HCT116 (cell line): ENCODE results near the gene DPF3. TPM values are rescaled to one million over a fixed set of nuclear protein-coding genes. Genes with fewer than 3 reads are reported as not detected.

Source experiments
- ATAC-seq: fragments of 200-7000 bp; cut with Tn5 transposase; 2 replicates; pipeline ENCODE4 v1.9.1; 2020; ENCODE audit warnings: mild to moderate bottlenecking, moderate library complexity
- BruUV-seq: library from RNA; stranded (reverse); fragments of 400-500 nt; replicated peaks from 2 replicates; lab custom pipeline; 2021; lab: Mats Ljungman, UMichigan
- CTCF ChIA-PET: fragments of 300-600 bp; sonication (Branson Sonifier 250); formaldehyde crosslinking; loops from one replicate; lab custom pipeline; 2021; ENCODE audit warnings: antibody characterized with exemption; lab: Charles Lee
- POLR2A ChIA-PET: fragments of 300-600, 350-600 bp; sonication (Branson Sonifier 250); formaldehyde crosslinking; loops from one replicate; lab custom pipeline; 2021; ENCODE audit warnings: antibody characterized with exemption; lab: Charles Lee
- RAD21 ChIA-PET, 2 experiments: fragments of 300-600 bp; sonication (Branson Sonifier 250); formaldehyde crosslinking; loops; one replicate each; lab custom pipeline; 2023; ENCODE audit warnings: low total read pairs in 2 of 2; ENCODE audit not compliant: uncharacterized antibody in 2 of 2, unreplicated experiment in 2 of 2, low non-redundant PET in 1 of 2; lab: Charles Lee
- DNase-seq: peaks from one replicate; pipeline ENCODE4 v3.0.0-alpha.2; 2010; ENCODE audit warnings: low read depth, low spot score
- H2AFZ ChIP-seq: fragments of 200-600 bp; shearing (Covaris generic), sonication (generic); 2 replicates; pipeline ENCODE4 v1.6.1; 2017; ENCODE audit warnings: low read depth, mixed run types, mixed read lengths, antibody characterized with exemption, low read length; ENCODE audit not compliant: poor library complexity, severe bottlenecking
- H3K27ac ChIP-seq: 2 replicates; pipeline ENCODE4 v1.5.1; 2012; ENCODE audit warnings: low read depth, low read length
- H3K27me3 ChIP-seq: fragments of 200-600 bp; sonication (generic); 2 replicates; pipeline ENCODE4 v1.6.1; 2016; ENCODE audit warnings: mixed run types, low read length, mixed read lengths; ENCODE audit not compliant: insufficient read depth
- H3K36me3 ChIP-seq, 2 experiments: fragments of 200-500 bp in 1 of 2; fragments of 200-600 bp in 1 of 2; sonication (Bioruptor generic) in 1 of 2; sonication (generic) in 1 of 2; 2 replicates each; pipeline versions ENCODE4 v1.5.1 to v1.6.1; 2014 to 2016; ENCODE audit warnings: low read length in 2 of 2, inconsistent platforms in 1 of 2, mixed read lengths in 1 of 2, mixed run types in 1 of 2; ENCODE audit not compliant: insufficient read depth in 2 of 2, control insufficient read depth in 1 of 2
- H3K4me1 ChIP-seq, 2 experiments: fragments of 200-600 bp in 1 of 2; sonication (generic) in 1 of 2; 2 replicates each; pipeline versions ENCODE4 v1.5.1 to v1.6.1; 2012 to 2017; ENCODE audit warnings: low read length in 2 of 2, inconsistent platforms in 1 of 2, mild to moderate bottlenecking in 1 of 2, mixed read lengths in 1 of 2, mixed run types in 1 of 2, moderate library complexity in 1 of 2; ENCODE audit not compliant: insufficient read depth in 2 of 2, control insufficient read depth in 1 of 2
- H3K4me2 ChIP-seq: fragments of 200-600 bp; sonication (generic); 2 replicates; pipeline ENCODE4 v1.6.1; 2017; ENCODE audit warnings: mixed run types, low read length, mixed read lengths
- H3K4me3 ChIP-seq, 2 experiments: fragments of 200-600 bp in 1 of 2; sonication (generic) in 1 of 2; replicated peaks in 1 of 2; 2 replicates each; pipeline ENCODE4 v1.5.1; 2011 to 2016; ENCODE audit warnings: low read length in 2 of 2, control low read depth in 1 of 2, low read depth in 1 of 2, mild to moderate bottlenecking in 1 of 2, mixed read lengths in 1 of 2, mixed run types in 1 of 2
- H3K79me2 ChIP-seq: fragments of 200-600 bp; sonication (generic); 2 replicates; pipeline ENCODE4 v1.6.1; 2017; ENCODE audit warnings: mild to moderate bottlenecking, mixed run types, low read length, moderate library complexity, mixed read lengths; ENCODE audit not compliant: insufficient read depth
- H3K9ac ChIP-seq: fragments of 200-600 bp; sonication (generic); 2 replicates; pipeline ENCODE4 v1.6.1; 2016; ENCODE audit warnings: low read length, mixed read lengths
- H3K9me2 ChIP-seq: fragments of 200-600 bp; sonication (generic), shearing (Covaris generic); 2 replicates; pipeline ENCODE4 v1.6.1; 2017; ENCODE audit warnings: mixed run types, mild to moderate bottlenecking, moderate library complexity; ENCODE audit not compliant: insufficient read depth
- H3K9me3 ChIP-seq, 2 experiments: fragments of 200-500 bp in 1 of 2; fragments of 200-600 bp in 1 of 2; sonication (Bioruptor generic) in 1 of 2; sonication (generic) in 1 of 2; 2 replicates each; pipeline ENCODE4 v1.6.1; 2014 to 2017; ENCODE audit warnings: low read length in 2 of 2, mixed read lengths in 2 of 2, inconsistent platforms in 1 of 2, low read depth in 1 of 2, mild to moderate bottlenecking in 1 of 2, mixed run types in 1 of 2, moderate library complexity in 1 of 2; ENCODE audit not compliant: control insufficient read depth in 1 of 2, insufficient read depth in 1 of 2
- H4K20me1 ChIP-seq: fragments of 200-600 bp; sonication (generic), shearing (Covaris generic); 2 replicates; pipeline ENCODE4 v1.6.1; 2017; ENCODE audit warnings: mixed run types, mild to moderate bottlenecking, moderate library complexity; ENCODE audit not compliant: insufficient read depth
- CTCF ChIP-seq, 3 experiments: fragments of 200-600 bp in 1 of 3; sonication (generic) in 1 of 3; IDR thresholded peaks in 2 of 3; conservative IDR thresholded peaks in 1 of 3; 2 replicates each; pipeline ENCODE4 v1.5.1; 2012 to 2017; ENCODE audit warnings: low read depth in 2 of 3, low read length in 2 of 3, antibody characterized with exemption in 1 of 3, borderline replicate concordance in 1 of 3, control low read depth in 1 of 3, mild to moderate bottlenecking in 1 of 3, mixed read lengths in 1 of 3, mixed run types in 1 of 3, moderate library complexity in 1 of 3; ENCODE audit not compliant: insufficient read depth in 1 of 3
- EGR1 ChIP-seq: IDR thresholded peaks from 2 replicates; pipeline ENCODE4 v1.6.1; 2012; ENCODE audit warnings: low read depth
- EZH2phosphoT487 ChIP-seq: fragments of 200-600 bp; IDR thresholded peaks from 2 replicates; pipeline ENCODE4 v1.6.1; 2018; ENCODE audit warnings: antibody characterized with exemption, borderline replicate concordance
- JUND ChIP-seq: IDR thresholded peaks from 2 replicates; pipeline ENCODE4 v1.6.1; 2012
- POLR2AphosphoS5 ChIP-seq: IDR thresholded peaks from 2 replicates; pipeline ENCODE4 v1.6.1; 2011; ENCODE audit warnings: mild to moderate bottlenecking, low read depth, low read length, moderate library complexity
- REST ChIP-seq: IDR thresholded peaks from 2 replicates; pipeline ENCODE4 v1.6.1; 2012; ENCODE audit warnings: low read depth
- SIN3A ChIP-seq: IDR thresholded peaks from 2 replicates; pipeline ENCODE4 v1.6.1; 2012; ENCODE audit warnings: low read depth
- YY1 ChIP-seq: IDR thresholded peaks from 2 replicates; pipeline ENCODE4 v1.6.1; 2011; ENCODE audit warnings: low read length, low read depth, moderate library complexity, mild to moderate bottlenecking; ENCODE audit not compliant: insufficient replicate concordance; ENCODE audit errors: extremely low read depth
- ZBTB33 ChIP-seq: IDR thresholded peaks from 2 replicates; pipeline ENCODE4 v1.6.1; 2011; ENCODE audit warnings: mild to moderate bottlenecking, low read length, moderate library complexity; ENCODE audit not compliant: insufficient replicate concordance; ENCODE audit errors: extremely low read depth
- intact Hi-C: fragments of 100-400 bp; cut with micrococcal nuclease; formaldehyde crosslinking; loops from 2 replicates; pipeline ENCODE4 v1.10.0; 2022
- total RNA-seq: library from RNA; stranded (reverse); gene quantifications from one replicate; pipeline ENCODE4 v1.2.1, GENCODE V29; 2021; ENCODE audit not compliant: unreplicated experiment

DPF3 gene
- total RNA-seq, 1 experiment from 2014 or later, result 0.27 TPM

- no peak overlapping the region for H2AFZ ChIP-seq
- H3K9ac ChIP-seq, result no peak overlapping the region
- no peak for TF ChIP-seq JUND
- no peak for TF ChIP-seq ZBTB33
- TF ChIP-seq SIN3A, result no peak
- TF ChIP-seq EZH2phosphoT487, result no peak
- TF ChIP-seq YY1, result no peak
- no peak for ATAC-seq
- ChIA-PET POLR2A (no interaction called here), RAD21 (interaction anchor here in 1 of 2 experiments (0.7 kb wide), 1 partner anchor 24 kb away, joined by 3 read pairs; no protein-coding TSS in a partner anchor), CTCF (interaction anchor here (1.1 kb wide), 1 partner anchor 15 kb away, joined by 3 read pairs; no protein-coding TSS in a partner anchor)
- intact Hi-C loops, result no loop called here
- H3K79me2 ChIP-seq, result peaks cover 54% of the 10 kb centered on the region
- DNase-seq, result no peak
- no peaks in the 10 kb centered on the region for H3K9me3 ChIP-seq
- H4K20me1 ChIP-seq, result peaks cover 4% of the 10 kb centered on the region; the same call in 1 of the 2 replicates
- H3K36me3 ChIP-seq, result no peaks in the 10 kb centered on the region
- BruUV-seq, result no TSS peak
- H3K4me1 ChIP-seq, result peaks cover 0 to under 1% of the 10 kb centered on the region in 2 experiments; a peak in 2 of 4 replicates
- no peak overlapping the region for H3K4me2 ChIP-seq
- H3K27ac ChIP-seq, result no peak overlapping the region
- no peak overlapping the region for H3K4me3 ChIP-seq
- no peaks in the 10 kb centered on the region for H3K27me3 ChIP-seq
- no peaks in the 10 kb centered on the region for H3K9me2 ChIP-seq
Observed at GRCh38 chr14:72932893-72933292, 39.0 kb upstream of the DPF3 start.

GRCh38 chr14:72929316-72930080 is 35.6 kb upstream of the DPF3 start:
- peaks cover 3 to 23% of the 10 kb centered on the region in 2 experiments; a peak in 3 of 4 replicates for H3K4me1 ChIP-seq
- H3K27ac ChIP-seq, result no peak overlapping the region
- ChIA-PET CTCF (no interaction called here), POLR2A (no interaction called here), RAD21 (no interaction called here)
- H3K4me2 ChIP-seq, result no peak overlapping the region
- peaks cover 59% of the 10 kb centered on the region for H3K79me2 ChIP-seq
- H2AFZ ChIP-seq, result no peak overlapping the region
- no peak overlapping the region for H3K4me3 ChIP-seq
- H3K9ac ChIP-seq, result no peak overlapping the region
- H4K20me1 ChIP-seq, result no peaks in the 10 kb centered on the region; the same call in 1 of the 2 replicates
- no peaks in the 10 kb centered on the region for H3K36me3 ChIP-seq
- no peaks in the 10 kb centered on the region for H3K9me2 ChIP-seq
- no peak for DNase-seq
- no peak for ATAC-seq
- H3K27me3 ChIP-seq, result no peaks in the 10 kb centered on the region
- intact Hi-C loops, result no loop called here
- no peaks in the 10 kb centered on the region for H3K9me3 ChIP-seq
- no TSS peak for BruUV-seq
- no peak for TF ChIP-seq SIN3A
- no peak for TF ChIP-seq CTCF (IDR thresholded peaks at IDR 0.05 in 2 of 3, conservative IDR thresholded peaks at IDR 0.05 in 1 of 3; ENCODE audit: borderline replicate concordance in 1 of 3, insufficient read depth in 1 of 3, low read depth in 2 of 3, low read length in 2 of 3)
- TF ChIP-seq EGR1, result no peak
- no peak for TF ChIP-seq REST
- no peak for TF ChIP-seq YY1
- TF ChIP-seq POLR2AphosphoS5, result no peak
